ENCODE data around the gene OTUB2.
A peak's percentile ranks its signal among the peaks of the same experiment; 100 is the strongest.

Gene OTUB2

DNA sequence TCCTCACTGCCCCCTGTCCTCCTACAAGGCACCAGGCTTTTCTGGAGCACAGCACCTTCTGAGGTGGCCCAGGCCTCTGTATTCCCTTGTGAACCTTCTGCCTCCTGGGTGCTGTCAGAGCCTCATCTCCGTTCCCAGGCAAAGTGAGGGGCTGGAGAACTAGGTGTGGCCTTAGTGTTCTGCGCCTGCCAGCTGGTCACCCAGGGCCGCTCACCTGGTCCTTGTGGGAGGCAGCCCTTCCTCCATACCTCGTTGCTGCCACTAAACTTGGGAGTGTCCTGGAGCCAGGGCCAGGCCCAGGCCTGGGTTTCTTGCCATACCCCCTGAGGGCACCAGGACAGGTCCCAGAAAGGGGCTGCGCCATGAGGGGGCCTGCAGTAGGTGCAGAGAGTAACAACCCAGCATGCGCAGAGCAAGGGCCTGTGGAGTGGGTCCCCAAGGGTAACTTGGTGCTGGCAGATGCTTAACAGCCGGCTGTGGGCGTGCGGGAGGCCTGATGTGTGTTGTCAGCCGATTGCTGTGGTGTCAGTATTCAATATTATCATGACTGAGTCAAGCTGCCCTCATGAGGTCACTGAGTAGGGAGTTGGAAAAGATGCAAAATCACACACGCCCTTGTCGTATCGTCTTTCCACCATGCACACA is 17.1 kb downstream of the OTUB2 start:
- no peak for DNase-seq

DNA sequence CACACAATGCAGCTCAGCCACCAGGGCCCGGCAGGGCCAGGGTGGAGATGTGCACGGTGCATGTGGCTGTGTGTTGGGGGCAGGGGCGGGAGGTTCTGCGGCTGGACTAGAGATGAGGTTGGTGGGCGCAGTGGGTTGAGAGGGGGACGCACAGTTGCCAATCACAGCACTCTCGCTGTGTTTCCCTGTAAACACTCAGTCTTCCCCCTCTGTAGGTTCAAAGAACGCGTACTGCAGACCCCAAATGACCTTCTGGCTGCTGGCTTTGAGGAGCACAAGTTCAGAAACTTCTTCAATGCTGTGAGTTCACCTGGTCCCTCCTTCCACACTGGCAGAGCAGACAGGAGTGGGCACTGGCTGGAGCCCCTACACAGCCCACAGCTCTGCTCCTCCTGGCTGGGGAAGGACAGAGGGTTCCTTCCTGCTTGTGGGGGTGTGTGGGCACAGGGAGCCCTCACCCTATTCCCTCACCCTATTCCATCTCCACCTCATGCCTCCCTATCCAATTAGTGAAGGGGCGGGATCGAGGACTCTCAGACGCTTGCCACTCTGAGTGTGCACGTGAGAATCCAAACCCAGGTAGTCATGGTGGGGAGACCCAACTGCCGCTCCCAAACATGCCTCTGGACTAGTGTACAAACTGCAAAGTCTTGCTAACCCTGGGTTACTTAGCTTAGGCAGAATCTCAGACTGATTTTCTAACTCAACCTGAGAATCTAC is 17.8 kb downstream of the OTUB2 start:
- DNase-seq, result no peak

DNA sequence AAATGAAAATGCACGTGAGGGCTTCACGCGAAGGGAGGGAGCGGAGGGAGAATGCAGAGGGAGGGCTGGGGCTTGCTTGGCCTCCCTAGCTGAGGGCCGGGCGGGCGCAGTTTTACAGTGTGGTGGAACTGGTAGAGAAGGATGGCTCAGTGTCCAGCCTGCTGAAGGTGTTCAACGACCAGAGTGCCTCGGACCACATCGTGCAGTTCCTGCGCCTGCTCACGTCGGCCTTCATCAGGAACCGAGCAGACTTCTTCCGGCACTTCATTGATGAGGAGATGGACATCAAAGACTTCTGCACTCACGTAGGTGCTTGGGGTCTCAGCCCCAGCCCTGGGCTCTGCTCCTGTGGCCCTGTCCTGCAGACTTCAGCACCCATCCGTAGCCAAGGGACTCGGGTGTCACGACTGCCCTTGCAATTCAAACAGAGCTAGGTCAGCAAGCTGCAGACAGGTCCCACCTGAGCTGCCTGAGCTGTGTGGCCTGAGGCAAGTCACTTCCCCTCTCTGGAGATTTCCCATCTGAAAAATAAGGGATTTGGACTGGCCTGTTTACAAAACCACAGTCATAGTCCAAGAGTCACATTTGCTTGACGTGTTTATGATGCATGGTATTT is 18.4 kb downstream of the OTUB2 start:
- no peak for DNase-seq

DNA sequence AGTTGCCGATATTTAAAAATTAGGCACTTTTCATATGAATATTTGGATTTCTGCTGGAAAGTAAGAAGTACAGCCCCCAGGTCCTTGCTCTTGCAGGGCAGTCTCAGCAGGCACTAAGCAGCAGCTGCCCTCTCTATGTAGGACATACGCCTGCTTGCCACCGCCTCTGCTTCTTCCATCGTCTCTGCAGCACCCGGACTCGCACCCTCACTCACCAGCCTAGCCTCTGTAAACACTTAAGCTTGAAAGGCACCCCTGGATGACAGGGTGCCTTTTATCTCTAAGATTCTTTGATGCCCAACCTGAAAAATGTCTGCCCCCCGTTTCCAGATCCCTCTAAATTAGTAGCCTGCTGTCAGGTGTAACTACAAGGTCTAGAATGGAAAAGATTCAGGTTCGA is 19.0 kb downstream of the OTUB2 start:
- DNase-seq, result no peak

DNA sequence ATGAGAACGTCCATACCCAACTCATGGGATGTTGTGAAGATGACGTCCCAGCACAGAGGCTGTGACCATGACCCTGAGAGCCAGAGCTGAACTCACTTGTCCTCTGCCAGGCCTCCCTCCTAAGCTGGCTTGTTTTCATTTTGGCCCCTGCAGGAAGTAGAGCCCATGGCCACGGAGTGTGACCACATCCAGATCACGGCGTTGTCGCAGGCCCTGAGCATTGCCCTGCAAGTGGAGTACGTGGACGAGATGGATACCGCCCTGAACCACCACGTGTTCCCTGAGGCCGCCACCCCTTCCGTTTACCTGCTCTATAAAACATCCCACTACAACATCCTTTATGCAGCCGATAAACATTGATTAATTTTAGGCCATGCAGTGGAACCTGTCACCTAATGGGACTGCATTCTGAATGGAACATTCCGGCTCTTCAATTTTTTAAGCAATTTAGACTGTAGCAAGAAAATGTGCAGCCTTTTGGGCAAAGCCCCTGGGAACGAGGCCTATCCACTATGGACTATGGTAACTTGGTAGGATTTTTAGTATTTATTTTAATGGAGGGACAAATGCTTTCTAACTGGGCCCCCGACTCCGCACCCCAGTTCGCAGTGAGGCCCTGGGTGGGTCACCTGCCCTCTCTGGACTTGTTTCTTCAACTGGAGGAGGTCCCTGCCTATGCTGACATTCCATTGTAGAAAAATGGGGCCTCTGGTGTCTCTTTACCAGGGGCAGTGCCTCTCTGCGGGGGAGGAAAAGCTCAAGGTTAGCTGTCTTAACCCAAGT is 19.6 kb downstream of the OTUB2 start:
- DNase-seq, result no peak

DNA sequence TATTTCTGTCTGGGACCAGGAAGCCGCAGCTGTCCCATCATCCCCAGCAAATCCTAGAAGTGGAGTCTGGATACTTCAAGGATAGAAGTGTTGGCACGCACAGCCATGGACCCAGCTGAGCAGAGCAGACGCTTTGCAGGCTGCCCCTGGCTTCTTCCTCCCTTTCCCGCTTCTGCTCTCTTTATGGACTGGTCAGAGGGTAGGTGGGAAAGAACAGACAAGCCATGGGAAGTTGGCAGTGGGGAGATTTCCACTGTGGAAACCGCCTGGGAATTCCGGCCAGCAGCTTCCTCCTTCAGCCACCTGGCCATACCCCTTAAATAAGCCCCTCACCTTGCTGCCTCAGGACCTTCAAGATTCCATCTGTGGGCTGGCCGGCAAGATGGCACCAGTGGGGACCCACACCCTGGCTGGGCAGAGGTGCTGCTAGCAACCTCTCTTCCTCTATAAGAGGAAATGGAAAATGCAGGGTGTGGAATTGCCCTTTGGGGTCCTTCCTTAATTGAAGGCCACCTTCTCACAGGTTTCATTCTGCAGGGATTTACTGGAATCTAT is 20.6 kb downstream of the OTUB2 start:
- no peak for DNase-seq

DNA sequence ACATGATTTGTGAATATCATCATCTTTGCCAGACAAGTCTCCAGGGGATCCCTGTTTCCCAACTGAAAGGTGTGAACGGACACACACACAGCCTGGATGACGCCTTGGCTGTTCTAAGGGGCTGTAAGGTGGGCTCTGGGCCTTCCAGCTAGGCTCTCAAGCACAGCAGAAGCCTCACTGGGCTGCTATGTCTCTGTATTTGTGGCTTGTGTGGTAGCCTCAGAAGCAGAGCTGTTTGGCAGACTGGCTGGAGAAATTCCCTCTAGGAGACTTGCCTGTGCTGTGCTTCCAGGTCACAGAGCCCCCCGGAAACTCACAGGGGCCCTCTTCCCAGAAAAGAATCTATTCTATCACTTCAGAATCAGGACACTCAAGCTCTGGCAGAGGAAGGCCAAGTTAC is 21.4 kb downstream of the OTUB2 start:
- no peak for DNase-seq

DNA sequence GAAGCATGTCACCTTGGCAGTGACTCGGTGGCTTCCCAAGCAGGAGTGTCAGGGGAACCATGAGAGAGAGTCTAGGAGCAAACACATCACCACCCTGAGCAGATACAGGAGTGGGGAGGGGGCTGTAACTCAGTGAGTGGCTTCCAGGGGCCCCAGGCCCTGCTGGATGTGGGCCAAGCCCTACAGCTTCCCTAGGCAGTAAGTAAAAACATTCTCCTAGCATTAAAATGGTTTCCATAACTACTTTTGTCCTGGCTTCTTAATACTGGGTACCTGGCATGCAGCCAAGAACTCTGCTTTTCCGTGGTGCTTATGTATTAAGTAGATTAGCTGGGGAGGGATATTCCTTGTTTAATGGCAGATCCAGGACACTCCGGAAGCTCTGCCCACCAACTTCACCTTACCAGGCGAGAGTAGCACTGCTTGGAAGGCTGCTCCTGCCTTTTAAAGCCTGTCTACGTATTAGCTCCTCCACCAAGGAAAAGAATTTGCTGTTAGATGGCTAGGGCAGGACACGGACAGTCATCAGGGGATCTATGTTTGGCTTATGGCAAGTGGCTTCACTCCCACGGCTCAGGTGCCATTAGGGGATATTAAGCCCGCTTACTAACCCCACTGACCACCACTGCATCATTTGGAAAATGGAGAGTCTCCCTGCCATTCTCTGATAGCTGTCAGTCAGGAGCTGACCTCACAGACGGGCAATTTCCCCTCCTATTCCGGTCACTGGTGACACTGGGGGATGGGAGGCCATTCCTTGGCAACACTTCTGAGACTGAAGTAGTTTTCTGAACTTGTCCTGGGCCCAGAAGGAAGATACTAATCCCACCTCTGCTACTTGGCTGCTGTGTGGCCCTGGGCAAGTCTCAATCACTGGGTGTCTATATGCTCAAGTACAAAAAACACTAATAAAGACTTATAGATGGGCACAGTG is 22.8 kb downstream of the OTUB2 start:
- DNase-seq, result no peak

DNA sequence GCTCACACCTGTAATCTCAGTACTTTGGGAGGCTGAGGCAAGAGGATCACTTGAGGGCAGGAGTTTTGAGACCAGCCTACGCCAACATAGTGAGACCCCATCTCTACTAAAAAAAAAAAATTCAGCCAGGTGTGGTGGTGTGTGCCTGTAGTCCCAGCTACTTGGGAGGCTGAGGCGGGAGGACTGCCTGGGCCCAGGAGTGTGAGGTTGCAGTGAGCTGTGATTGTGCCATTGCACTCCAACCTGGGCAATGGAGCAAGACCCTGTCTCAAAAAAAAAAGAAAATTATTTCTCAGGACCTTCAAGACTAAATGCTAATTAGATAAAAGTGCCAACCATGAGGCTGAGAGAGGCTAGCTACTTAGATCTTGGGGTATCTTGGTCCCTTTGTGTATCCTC is 23.5 kb downstream of the OTUB2 start:
- DNase-seq, result no peak

DNA sequence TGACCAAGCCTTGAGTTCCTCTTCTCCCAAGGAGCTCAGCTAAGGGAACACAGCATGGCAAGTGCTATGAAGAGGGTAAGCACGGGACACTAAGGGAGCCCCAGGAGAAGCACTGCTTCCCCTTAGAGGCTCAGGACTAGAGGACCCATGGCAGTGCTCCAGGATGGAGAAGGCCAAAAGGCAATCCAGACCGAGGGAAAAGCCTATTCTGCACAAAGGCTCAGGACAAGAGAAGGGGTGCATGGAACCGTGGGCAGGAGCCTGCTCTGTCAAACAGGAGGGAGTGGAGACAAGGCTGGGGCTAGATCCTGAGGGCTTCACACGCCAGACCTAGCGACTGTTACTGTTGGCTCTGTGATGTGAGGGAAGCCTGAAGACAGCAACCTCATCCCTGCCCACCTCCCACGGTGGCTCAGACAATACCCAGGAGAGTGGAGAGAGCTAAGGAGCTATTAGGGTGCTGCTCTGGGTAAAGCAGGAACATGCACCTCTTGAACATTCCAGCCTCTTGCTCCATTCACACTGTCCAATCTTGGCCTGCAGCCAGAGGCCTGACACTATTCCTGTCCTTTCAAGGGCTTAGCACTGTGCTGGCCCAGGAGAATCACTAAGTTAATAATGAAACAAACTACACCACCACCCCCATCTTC is 24.2 kb downstream of the OTUB2 start:
- no peak for DNase-seq

DNA sequence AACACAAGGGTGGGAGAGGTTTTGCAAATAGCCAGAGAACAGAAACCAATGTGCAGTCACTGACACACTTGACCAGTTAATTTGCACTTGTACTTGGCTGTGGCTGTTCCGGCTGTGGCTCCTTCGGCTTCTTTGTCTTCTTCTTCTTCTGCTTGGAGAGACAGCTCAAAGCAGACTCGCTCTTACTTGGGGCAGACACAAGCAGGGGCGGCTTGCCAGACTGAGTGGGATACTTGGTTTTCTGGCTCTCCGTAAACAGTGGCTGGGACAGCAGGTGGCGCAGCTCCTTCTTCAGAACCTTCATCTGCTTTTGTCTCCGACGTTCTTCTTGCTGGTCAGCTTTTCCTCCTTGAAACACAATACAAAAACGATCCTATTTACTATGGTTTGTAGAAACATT is 25.0 kb downstream of the OTUB2 start:
- DNase-seq, result no peak

DNA sequence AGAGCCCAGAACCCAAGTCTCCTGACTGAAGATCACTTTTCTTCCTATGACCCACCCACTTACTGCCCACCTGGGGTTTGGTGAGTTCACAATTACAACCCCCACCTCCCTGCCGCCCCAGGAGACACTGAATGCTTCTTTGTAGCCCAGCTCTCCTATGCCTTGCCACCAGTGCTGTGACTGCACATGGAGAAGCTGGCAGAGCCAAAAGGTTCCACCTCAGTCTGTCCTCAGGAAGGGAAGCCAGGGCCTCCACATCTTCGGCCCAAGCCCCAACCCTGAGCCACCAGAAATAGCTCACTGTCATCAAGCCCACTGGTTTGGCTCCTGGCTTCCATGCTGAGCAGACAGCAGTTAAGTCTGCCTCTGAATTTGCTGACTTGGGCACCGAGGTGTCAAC is 25.6 kb downstream of the OTUB2 start:
- DNase-seq, result no peak

DNA sequence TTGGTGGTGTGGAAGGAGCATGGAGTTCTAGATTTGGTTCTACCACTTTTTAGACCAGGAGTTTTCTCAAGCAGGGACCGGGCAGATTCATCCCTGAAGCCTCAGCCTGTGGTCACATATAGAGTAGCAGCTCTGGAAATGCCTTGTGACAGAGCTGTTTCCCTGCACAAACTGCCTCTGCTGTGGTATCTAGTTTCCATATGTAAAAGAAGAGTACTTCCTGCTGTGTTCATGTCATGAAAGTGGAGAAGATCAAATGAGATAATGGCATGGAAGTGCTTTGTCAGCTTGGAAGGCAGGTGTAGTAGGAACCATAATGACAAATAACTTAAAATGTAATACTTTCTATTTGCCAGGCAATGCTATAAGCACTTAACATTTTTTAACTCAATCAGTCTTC is 26.1 kb downstream of the OTUB2 start:
- DNase-seq, result no peak

DNA sequence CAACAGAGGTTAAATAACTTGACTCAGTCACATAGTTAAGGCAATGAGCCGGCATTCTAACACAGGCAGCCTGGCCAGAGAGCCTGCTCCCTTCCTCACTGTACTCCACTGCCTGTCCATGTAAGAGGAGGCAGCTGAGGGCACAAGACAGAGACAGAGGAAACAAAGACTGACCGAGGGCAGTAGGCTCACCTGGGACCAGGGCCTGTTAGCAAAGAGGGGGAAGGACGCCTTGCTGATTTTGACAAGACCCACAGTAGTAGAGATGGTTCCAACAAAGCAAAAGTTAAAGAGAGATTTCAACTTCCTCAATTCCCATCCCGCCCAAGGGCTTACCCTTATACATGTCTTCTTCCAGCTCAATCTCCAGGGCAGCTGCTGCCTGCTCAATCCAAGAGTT is 26.5 kb downstream of the OTUB2 start:
- no peak for DNase-seq

DNA sequence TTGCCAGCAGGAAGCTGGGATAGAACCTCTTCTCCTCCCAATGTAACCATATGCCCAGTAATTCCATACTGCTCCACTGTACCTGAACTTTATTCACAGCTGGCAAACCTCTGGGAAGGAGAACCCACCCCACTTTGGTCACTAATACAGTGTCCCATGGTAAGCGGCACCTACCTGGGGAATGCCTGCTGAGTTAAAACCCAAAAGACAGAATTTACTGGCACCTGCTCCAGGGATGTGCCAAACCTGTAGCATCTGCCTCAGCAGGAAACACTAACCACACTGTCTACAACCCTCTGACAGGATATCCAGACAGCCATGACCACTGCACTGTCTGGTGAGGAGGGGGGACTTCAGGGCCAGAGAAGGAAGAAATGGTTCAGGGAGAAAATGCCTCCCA is 28.3 kb downstream of the OTUB2 start:
- DNase-seq, result no peak

DNA sequence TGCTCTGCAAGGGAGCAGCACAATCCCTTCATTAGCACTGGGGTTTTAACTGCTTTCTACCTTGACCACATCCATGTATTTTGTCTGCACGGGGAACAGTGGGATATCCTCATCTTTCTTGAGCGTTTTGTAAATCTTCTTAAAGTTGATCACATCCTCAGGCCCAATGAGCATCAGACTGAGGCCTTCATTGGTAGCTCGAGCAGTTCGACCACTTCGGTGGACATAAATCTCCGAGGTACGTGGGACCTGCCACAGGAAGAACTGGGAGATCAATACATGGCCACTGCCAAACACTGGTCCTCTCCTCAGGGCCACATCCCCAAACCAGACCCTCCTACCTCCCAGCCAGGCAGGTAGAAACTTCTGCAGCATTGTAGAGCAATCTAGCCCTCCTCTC is 28.8 kb downstream of the OTUB2 start:
- DNase-seq, result no peak

DNA sequence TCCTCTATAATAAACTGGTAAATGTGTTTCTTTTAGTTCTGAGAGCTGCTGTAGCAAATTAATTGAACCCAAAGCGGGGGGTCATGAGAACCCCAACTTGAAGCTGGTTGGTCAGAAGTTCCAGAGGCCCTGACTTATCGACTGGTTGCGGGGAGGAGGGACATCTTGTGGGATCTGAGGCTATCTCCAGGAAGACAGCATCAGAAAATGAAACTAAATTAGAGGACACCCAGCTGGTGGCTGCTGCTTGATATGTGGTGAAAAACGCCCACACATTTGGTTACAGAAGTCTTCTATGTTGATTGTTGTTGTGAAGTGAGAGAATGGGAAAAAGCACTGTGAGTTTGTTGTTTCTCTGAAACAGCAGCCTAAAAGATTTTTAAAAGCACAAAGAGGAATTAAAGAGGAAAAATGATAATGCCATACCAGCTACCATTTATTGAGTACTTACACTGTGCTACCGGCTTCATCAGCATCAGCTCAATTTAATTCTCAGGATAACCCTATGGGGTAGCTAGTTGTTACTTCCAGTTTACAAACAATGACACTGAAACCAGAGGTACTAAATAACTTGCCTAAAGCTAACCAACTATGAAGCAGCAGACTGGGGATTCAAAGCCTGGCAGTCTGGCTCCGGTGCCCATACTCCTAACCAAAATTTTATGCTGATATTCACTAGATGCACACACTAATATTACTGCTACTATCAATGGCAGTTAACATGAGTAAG is 30.6 kb downstream of the OTUB2 start:
- DNase-seq, result peak; percentile 5

DNA sequence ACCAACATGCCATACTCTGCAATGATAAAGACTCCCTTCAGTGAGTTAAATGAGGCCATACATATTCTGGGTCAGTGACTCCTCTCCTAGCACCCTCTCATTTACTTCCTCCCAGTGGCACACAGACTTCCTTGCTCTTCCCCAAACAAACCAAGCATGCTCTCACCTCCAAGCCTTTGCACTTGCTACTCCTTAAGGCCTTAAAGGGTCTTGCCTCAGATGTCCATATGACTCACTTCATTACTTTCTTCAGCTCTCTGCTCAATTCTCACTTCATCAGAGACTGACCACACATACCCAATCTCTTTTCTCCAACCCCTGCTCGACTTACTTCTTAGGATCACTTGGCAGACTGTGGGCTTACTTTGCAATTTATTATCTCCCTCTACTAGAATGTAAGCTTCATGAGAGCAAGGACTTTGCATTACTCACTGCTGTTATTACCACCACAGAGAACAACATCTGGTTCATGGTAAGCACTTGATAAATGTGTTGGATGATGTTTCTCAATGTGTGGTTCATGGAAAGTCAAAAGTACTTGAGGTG is 32.1 kb downstream of the OTUB2 start:
- DNase-seq, result no peak

DNA sequence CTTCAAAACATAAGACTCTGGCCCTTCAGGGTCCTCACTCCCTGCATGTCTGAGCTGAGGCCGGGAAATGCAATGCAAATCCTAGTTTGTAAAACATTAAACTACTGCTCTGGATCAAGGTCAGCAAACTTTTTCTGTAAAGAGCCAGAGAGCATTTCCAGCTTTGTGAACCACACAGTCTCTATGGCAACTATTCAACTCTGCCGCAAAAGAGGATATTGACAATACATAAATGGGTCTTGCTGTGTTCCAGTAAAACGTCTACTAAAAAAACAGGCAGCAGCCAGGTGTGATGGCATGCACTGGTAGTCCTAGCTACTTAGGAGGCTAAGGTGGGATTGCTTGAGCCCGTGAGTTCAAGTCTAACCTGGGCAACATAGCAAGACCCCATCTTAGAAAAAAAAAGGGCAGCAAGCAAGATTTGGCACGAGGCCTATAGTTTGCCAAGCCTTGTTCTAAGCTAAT is 32.6 kb downstream of the OTUB2 start:
- no peak for DNase-seq

DNA sequence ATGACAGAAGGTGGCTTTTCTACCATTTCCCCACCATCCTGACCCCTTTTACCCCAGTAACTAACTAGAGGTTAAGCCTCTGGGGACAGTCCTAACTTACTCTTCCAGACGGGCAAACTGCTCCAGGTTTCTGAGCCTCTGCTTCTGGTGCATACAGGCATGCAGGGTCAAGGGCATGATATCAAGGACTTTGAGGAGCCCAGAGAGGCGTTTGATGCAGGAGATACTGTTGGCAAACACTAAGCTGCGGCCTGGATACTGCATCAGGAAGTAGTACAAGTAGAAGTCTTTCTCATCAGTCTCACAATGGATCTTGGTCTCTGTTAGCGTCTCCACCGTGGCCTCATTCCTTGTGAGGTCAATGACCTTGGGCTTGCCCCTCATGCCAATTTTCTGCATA is 33.9 kb downstream of the OTUB2 start:
- no peak for DNase-seq
